HG02852 (cell line): ENCODE results near the gene SOCS1.

Experiments used
- ATAC-seq: cut with Tn5 transposase; IDR thresholded peaks from one replicate; pipeline ENCODE4 v1.9.1; 2021; ENCODE audit warnings: mild to moderate bottlenecking, moderate library complexity; ENCODE audit not compliant: unreplicated experiment

Gene SOCS1

GRCh38 chr16:11249233-11250061 is 6.6 kb downstream of the SOCS1 start:
- no peak for ATAC-seq

- no peak for ATAC-seq
Observed at GRCh38 chr16:11248133-11248532, 7.9 kb downstream of the SOCS1 start.

- ATAC-seq: no peak
Observed at GRCh38 chr16:11245988-11246387, 10.0 kb downstream of the SOCS1 start.

- no peak for ATAC-seq
Observed at GRCh38 chr16:11245222-11245737, 10.7 kb downstream of the SOCS1 start.

GRCh38 chr16:11242658-11243057 is 13.3 kb downstream of the SOCS1 start:
- ATAC-seq: no peak

GRCh38 chr16:11241480-11242204 is 14.4 kb downstream of the SOCS1 start:
- ATAC-seq: no peak

GRCh38 chr16:11240636-11241473 is 15.1 kb downstream of the SOCS1 start:
- no peak for ATAC-seq

- no peak for ATAC-seq
Observed at GRCh38 chr16:11239644-11240632, 16.1 kb downstream of the SOCS1 start.

GRCh38 chr16:11238272-11239202 is 17.5 kb downstream of the SOCS1 start:
- ATAC-seq: no peak

- no peak for ATAC-seq
Observed at GRCh38 chr16:11236461-11237254, 19.3 kb downstream of the SOCS1 start.

- no peak for ATAC-seq
Observed at GRCh38 chr16:11235703-11235991, 20.4 kb downstream of the SOCS1 start.

- no peak for ATAC-seq
Observed at GRCh38 chr16:11234884-11235702, 20.9 kb downstream of the SOCS1 start.

- no peak for ATAC-seq
Observed at GRCh38 chr16:11233727-11234376, 22.2 kb downstream of the SOCS1 start.

- ATAC-seq: peak; percentile 76
Observed at GRCh38 chr16:11232852-11233726, 22.9 kb downstream of the SOCS1 start.

- no peak for ATAC-seq
Observed at GRCh38 chr16:11232302-11232851, 23.6 kb downstream of the SOCS1 start.
